Measurements from ENCODE around the gene CTSF.
"Not testable (repeated sequence)": the region's sequence is repeated elsewhere in the genome, so short reads cannot be mapped to it uniquely, and the experiment has no call there.

The CTSF gene

DNA sequence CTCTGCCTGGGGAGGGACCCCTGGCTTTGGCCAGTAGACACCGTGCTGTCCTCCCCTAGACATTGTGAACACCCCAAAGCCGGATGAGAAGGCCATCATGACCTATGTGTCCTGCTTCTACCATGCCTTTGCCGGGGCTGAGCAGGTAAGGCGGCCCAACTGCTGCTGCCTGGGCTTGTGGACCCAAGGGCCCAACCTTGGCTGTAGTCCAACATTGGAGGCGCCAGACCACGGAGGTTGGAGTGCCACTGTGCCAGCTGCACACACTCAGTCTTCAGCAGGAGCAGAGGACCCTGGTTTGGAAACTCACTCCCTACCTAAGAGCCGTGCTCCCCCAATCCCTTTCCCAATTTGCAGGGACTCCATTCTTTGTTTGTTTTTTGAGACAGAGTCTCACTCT is 12.3 kb downstream of the CTSF start:
- no peak for DNase-seq

DNA sequence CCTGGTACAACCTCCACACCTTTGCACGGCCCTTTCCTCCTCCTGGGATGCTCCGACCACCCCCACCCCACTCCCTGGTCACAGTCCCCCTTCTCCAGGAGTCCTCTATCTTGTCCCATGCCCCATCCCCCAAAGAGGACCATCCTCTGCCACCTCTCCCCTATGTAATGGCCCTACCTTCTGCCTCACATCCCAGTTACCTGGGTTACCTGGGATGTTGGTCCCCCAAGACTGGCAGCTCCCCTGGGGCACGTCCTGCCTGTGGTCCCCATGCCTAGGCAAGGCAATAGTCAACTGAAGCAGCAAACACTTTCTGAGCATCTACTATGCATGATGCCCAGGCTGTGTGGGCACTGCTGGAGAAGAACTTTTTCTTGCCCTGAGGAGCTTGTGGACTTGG is 13.0 kb downstream of the CTSF start:
- DNase-seq = no peak

DNA sequence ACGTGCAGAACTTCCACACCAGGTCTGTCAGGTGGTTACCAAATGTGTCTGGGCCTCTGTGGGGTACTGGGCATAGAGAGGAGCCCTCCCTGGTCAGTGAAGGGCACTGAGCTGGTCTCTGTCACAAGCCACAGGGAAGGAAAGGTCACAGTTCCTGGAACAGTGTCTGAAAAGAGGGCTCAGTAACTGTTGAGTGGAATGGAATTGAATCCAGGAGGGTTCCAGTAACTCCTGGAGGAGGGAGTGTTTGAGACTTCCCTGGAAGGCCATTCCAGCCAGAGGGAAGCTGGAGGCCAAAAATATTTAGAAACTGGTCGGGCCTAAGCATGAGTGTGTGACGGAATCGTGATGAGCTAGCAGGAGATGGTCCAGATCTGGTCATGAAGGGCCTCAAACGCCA is 13.8 kb downstream of the CTSF start:
- DNase-seq = no peak

DNA sequence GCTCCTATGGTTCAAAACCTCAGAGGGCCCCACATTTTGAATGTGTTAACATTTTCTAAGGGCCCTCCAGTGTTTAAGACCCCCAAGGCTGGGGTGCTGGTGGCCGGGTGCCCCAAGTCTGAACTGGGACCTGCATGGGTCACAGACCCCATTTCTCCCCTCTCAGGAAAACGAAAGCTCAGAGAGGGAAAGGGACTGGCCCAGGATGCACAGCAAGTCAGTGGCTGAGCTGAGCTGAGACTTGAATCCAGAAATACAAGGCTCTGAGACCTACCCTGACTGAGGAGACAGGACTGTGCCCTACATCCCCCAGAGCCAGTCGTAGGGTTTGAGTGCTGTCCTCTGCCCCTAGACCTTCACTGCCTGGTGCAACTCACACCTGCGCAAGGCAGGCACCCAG is 17.5 kb downstream of the CTSF start:
- DNase-seq = no peak

DNA sequence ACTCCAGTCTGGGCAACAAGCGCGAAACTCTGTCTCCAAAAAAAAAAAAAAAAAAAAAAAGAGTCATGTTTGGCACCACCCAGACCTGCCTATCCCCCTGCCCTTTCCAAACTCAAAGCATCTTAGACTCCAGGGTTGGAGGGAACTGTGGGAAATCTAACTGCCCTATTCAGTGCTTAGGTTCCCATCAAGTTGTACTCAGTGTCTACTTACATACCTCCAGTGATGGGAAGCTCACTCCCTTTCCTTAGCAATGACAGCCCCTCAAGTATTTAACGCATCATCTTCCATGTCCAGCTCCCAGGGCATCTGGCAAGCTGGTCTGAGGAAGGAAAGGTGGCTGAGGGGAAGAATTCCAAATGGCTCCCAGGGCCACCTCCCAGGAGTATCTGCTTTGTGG is 18.7 kb downstream of the CTSF start:
- DNase-seq = no peak

DNA sequence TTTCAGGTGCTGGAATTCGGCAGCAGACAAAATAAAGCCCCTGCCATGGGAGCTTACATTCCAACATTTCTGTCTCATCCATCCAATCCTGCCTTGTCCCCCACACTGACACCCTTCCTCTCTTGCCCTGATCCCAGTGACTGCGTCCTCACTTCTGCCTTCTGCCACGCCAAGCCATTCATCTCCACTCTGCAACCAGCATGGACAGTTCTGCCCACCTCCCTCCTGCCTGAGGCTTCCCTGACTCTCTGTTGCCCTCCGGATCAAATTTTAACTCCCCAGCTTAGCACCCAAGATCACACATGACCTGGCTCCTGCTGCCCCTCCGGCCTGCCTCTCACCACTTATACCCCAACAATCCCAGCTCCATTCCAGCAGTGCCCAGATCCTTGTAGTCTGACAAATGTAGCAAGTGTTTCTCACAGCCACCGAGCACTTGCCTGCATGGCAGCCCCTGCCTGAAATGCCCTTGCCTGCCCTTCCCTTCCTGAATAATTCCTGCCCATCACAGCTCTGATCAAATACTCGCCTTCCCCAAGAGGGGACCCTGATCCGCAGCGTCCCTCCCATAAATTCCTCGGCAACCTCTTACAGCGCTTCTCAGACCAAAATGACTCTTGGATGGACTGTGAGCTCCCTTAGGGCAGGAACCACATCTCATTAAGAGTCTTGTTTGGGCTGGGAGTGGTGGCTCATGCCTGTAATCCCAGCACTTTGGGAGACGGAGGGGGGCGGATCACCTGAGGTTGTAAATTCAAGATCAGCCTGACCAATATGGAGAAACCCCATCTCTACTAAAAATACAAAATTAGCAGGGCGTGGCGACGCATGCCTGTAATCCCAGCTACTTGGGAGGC is 19.4 kb downstream of the CTSF start:
- no peak for DNase-seq

DNA sequence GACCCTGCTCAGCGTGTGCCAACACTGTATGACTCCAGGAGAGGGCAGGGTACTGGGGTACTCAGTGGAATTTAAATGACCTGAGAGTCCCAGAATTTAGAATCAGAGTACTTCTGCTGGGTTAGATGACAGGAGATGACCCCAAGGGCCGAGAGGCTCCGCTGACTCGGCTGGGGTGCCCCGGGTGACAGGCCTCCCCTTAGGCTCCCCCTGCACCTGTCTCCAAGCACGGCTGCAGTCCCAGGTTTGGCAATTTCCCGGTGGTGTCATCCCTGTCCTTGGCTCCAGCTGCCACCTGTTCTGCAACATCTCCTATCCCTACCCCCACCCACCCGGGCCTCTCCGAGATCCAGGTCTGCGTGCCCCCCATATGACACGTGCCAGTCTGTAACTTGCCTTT is 20.4 kb downstream of the CTSF start:
- DNase-seq = no peak

DNA sequence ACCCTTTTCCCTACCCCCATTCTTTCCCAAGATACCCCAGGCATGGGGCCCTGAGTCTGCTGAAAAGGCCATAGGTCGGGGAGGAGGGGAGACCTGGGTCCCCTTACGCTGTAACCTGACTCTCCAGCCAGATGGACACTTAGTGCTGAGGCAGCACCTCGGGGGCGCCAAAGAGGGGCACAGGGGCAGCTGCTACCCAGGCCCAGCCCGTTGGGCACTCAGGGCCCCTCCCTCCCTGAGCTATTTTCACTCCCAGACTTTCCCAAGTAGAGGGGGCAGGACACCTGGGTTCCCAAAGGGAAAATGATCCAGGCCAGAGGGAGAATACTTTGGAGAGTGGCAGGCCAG is 20.8 kb downstream of the CTSF start:
- DNase-seq = no peak

DNA sequence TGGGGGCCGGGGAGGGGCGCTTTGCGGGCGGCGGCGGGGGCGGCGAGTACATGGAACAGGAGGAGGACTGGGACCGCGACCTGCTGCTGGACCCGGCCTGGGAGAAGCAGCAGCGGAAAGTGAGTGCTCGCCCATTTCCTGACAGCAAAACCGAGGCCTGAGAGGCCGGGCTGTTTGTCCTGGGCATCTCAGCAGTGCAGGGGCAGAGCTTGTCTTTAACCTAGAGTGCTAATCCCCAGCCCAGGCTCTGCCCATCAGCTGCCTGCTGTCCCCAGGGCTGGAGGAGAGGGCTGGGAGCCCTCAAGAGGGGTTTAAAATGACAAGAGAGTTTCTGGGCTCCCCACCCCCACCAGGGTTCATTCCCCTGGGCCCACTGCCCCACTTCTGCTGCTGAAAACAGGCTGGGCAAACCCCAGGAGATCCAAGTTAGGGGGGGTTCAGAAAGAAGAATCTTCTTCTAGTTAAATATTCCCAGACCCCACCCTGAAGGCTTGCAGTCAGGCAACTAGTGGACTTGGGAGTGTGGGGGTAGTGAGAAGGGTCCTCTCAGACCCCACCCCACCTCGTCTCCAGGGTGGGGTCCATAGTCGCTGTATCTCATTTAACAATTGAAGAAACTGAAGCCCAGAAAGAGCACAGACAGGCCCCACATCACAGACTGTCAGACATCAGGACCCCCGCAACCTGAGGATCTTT is 21.3 kb downstream of the CTSF start:
- DNase-seq = no peak

DNA sequence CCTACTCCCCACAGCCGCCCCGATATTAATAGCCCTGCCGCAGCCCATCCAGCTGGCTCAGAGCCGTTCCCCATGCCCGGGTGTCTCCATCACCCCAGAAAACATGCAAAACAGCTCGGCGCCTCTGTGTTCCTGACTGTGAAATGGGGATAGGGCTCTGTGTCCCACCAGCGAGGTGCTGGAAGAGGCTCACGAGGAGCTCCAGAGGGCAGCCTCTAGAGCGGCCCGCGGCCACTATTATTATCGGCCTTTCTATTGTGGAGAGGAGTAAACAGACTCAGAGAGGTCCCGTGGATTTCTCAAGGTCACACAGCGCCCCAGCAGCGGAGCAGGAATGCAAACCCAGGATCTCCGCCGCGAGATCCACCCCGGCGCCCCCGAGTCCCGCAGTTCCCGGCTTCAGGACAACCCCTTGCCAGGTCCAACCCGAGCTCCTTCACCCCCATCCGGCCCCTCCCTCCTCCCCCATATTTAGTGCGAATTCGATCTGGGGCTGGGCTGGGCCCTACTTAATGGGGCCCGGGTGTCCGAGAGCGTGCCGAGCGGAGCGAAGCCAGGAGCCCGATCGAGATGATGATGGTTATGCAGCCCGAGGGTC is 21.9 kb downstream of the CTSF start, which contains the start of gene ACTN3:
TSS of gene ACTN3 (plus strand) at position 536 of the 598 bp plus-strand sequence. CDS start at position 571, 35 bp downstream.
- peak; percentile 12 for DNase-seq

DNA sequence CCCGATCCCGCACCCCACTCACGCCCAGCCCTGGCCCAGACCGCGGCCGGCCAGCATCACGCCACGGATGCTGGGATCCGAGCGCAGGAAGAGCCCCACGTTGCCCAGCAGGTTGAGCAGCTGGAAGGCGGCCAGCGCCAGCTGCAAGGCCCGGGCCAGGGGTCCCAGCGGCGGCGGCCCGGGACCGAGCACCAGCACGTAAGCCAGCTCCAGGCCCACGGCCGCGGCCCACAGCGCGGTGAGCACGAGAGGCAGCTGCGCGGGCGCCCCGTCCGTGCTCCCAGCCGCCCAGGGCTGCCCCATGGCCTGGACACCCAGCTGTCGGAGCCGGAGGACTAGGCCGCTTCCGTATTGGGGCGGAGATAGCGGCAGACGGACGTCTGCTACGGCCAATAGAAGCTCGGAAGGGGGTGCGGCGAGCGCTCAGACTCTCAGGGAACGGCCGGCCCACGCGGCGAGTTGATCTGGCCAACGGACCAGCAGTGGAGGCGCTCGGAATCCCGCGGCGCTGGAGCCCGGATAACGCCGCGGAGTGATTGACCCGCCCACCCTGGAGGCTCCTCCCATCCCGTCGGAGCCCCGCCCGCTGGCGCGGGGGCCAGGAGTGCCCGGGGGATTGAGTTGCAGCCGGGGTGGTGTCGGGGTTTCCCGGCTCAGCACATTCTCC is 22.6 kb downstream of the CTSF start, which contains the start of gene ZDHHC24:
TSS of gene ZDHHC24 (minus strand) at position 348 of the 667 bp plus-strand sequence. CDS start at position 303, 45 bp downstream.
- peak; percentile 91 for DNase-seq

DNA sequence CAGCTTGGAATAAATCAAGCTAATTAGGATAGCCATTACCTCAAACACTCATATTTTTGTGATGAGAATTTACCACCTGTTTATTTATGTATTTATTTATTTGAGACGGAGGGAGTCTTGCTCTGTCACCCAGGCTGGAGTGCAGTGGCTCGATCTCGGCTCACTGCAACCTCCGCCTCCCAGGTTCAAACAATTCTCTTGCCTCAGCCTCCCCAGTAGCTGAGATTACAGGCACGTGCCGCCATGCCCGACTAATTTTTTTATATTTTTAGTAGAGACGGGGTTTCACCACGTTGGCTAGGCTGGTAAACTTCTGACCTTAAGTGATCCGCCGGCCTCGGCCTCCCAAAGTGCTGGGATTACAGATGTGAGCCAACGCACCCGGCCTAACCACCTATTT is 23.5 kb downstream of the CTSF start:
- not testable (repeated sequence) for DNase-seq

DNA sequence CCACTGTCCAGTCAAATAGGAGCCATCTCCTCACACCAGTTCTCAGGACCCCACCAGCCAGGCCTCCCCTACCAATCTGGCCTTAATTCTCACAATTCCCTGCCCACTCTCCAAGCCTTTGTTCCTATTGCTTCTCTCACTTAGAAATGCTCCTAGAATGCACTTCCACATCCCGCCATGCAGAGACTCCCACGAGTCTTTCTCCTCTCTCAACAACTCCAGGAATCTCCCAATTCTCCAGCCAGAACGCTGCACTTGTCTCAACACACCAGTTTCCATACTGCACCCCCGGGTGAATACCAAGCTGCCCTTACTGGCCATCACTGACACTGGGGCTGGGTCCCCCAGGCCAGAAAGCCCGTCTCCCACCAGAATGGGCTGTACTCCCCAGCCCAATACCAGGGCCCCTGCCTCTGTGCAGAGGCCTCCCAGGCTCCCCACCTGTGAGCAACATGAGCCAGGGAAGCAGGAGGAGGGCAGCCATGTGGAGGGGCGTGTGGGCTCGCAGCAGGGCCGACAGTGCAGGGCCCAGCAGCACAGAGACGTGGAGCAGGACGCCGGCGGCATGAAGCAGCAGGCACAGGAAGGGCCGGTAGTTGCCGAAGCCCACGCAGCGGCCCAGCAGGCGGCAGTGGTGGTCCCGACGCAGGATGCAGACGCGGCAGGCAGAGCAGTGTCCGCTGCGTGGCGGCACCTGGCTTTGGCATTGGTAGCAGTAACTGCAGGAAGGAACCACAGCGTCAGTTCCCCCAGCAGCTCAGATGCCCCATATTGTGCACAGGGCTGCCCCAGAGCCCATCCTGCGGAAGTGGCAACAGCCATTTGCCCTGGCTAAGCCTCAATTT is 24.9 kb downstream of the CTSF start:
- DNase-seq = peak; percentile 82

DNA sequence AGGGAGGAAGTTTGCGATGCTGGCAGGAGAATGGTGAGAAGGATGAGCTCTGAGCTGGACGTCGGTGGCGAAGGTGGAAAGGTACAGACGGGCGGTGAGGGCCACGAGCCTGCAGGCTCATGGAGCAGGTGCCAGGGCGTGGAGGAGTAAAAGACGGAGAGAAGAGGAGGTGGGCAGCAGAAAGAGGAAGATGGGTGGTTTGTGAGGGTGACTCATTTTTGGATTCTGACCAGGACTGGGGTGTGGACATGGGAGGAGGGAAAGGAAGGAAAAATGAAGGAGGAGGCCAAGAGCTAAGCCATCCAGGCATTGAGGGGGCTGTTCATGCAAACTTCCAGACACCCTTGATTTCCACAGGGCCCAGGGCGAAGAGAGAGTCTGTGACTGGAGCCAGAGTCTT is 26.0 kb downstream of the CTSF start:
- no peak for DNase-seq

DNA sequence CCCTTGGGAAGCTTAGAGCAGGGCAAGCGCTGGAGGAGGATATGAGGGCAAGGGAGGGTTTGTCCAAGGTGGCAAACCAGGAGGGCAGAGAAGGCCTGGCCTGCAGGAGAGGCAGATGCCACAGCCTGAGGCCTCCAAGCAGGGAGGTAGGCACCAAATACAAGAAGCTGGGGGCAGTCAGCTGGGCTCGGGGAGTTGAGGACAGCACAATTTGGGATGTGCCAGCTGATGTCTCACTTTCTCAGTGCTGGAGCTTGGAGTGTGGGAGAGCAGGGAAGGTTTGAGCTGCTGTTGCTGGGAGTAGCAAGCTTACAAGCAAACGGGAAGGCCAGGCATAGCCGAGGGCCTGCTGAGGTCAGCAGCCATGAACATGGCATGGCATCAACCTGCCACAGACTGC is 26.5 kb downstream of the CTSF start:
- no peak for DNase-seq

DNA sequence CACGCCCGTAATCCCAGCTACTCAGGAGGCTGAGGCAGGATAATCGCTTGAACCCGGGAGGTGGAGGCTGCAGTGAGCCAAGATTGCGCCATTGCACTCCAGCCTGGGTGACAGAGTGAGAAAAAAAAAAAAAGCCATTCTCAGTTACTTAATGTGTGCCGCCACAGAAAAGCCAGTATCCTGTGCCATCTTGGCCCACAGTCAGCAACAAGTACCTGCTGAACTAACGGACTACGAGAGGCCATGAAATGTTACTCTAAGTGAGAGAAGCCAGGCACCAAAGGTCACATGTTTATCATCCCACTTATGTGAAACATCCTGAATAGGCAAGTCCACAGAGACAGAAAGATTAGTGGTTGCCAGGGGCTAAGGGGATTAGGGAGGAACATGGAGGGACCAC is 27.8 kb downstream of the CTSF start:
- not testable (repeated sequence) for DNase-seq

DNA sequence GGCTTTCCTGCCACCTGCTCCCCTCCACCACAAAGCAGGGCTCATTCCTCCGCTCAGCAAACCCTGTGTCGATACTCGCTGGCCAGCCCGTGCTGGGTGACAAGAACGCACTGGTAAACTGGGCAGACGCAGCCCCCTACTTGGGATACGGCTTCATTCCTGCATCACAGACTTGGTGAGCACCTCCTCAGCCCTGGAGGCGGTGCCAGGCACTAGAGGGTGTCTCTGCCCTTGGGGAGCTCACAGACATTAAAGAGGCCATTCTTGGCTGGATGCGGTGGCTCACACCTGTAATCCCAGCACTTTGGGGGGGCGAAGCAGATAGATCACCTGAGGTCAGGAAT is 28.6 kb downstream of the CTSF start:
- no peak for DNase-seq

DNA sequence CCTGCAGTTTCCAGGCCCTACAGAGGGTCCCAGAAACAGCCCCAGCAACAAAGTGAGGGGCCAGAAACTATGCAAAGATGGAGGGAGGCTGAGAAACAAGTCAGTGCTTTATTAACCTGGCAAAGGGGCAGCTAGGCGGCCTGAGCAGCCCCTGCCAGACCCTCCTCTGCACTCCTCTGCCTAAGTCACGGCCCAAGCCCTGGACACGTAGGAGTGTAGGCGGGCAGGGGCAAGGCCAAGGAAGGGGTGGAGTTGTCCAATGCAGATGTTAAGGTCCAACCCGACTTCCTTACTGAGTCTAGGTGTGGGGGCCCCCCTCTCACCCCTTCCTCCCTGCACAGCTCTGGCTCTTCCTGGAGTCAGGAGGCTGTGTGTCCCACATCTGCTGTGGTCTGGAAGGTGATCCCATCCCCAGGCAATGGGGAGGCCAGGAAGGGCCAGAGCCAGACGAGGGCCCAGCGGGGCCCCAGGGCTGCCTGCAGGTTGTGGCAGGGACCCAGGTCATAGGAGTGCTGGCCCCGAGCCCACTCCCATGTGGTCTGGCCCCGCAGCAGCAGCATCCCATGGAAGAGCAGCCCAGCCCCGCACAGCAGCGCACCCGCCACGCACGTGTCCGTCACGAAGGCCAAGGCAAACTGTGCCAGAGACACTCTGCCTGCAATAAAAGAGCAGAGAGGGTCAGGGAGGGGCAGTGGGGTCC is 29.1 kb downstream of the CTSF start:
- no peak for DNase-seq

DNA sequence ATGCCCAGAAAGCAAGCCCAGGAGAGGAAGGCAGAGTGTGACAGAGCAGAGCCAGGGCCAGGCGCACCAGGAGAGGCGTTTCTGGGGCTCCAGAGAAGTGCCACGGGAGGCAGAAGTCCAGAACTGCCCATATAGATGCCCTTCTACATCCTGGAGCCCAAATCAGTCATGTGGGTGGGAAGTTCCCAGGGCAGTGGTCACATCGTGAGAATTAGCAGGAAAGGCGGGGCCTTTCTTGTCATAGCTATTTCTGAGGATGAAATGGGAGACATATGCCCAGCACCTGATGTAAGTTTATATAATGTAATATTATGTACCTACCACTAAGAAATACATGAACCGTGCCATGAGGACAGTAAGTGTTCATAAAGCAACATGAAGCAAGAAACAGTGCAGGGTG is 35.6 kb downstream of the CTSF start:
- DNase-seq = no peak

DNA sequence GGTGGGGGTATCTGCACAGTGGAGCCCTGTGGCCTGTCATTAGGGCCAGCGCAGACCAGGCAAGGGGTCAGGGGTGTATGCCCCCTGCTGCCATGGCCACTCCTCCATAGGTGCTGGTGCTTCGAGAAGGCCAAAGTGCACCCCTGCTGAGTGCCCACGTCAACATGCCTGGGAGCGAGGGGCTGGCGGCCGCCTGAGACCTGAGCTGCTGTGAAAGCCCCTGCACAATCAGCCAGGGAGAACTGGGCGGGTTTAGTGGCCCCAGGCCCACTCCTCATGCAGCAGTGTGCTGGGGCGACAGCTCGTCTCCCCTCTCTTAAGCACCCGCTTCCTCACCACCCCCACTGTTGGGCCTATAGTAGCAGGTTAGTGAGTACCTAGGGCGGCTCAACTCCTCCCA is 36.6 kb downstream of the CTSF start:
- no peak for DNase-seq

DNA sequence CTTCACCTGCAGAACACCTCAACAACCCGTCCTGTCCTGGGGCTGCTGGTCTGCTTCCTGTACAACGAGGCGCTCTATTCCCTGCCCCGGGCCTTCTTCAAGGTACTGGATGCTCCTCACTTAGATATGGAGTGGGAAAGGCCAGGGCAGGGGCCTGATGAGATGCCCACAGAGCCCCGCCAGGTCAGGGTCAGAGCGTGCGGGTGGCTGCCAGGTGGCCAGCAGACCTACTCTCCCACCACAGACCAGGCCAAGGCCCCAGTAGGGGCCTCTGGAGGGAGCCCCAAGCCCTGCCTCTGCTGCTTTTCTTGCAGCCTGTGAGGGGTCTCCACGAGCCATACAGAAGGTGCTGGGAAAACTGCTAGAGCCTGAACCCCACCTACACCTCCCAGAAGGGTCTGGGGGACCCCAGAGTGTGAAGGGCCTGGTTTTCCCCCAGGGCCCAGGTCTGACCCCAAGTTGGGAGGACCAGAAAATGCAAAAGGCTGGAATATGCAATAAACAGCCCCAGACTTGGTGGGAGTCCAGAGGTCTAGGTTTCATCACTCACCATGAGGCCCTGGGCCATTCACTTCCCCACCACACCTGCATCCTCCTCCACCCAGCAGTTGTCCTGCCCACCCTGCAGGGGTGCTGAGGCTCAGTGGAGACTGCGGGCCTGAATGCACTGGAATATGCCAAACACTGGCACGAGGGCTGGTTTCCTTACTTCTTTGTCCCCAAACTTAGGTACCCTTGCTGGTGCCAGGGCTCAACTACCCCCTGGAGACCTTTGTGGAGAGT is 37.3 kb downstream of the CTSF start:
- DNase-seq = no peak

All from CD4-positive, alpha-beta T cell treated with Interleukin-17A for 1 hour (primary cell).